HepG2 (cell line): ENCODE results near the gene NOB1. TPM values are rescaled to one million over a fixed set of nuclear protein-coding genes. Genes with fewer than 3 reads are reported as not detected.
A peak's percentile ranks its signal among the peaks of the same experiment; 100 is the strongest.

Source experiments
- AKAP8 ChIP-seq: sonication (generic); formaldehyde crosslinking; IDR thresholded peaks from 2 replicates; pipeline ENCODE4 v1.5.1; 2020; ENCODE audit warnings: mild to moderate bottlenecking, missing genetic modification reagents
- HOXA9 ChIP-seq: sonication (generic); formaldehyde crosslinking; IDR thresholded peaks from 2 replicates; pipeline ENCODE4 v1.8.1; 2022; ENCODE audit warnings: missing genetic modification reagents, mild to moderate bottlenecking, moderate library complexity, borderline replicate concordance
- MLX ChIP-seq: IDR thresholded peaks from 2 replicates; pipeline ENCODE4 v1.6.1; 2016
- NFYC ChIP-seq: IDR thresholded peaks from 2 replicates; pipeline ENCODE4 v1.6.1; 2016; ENCODE audit warnings: missing genetic modification reagents, missing compliant biosample characterization
- SALL2 ChIP-seq: sonication (generic); formaldehyde crosslinking; IDR thresholded peaks from 2 replicates; pipeline ENCODE4 v1.8.1; 2023; ENCODE audit warnings: mild to moderate bottlenecking, missing genetic modification reagents, inconsistent platforms
- SMAD3 ChIP-seq: sonication (generic); formaldehyde crosslinking; IDR thresholded peaks from 2 replicates; pipeline ENCODE4 v1.4.0; 2020; ENCODE audit warnings: missing genetic modification reagents
- SRSF1 ChIP-seq: fragments of 200-400 bp; formaldehyde crosslinking; optimal IDR thresholded peaks from 2 replicates; pipeline ENCODE3; 2017; ENCODE audit warnings: mild to moderate bottlenecking, low read depth, low read length, moderate library complexity
- STAT6 ChIP-seq: sonication (generic); formaldehyde crosslinking; IDR thresholded peaks from 2 replicates; pipeline ENCODE4 v1.4.0; 2020; ENCODE audit warnings: missing genetic modification reagents, mild to moderate bottlenecking, borderline replicate concordance
- TGIF2 ChIP-seq: IDR thresholded peaks from 2 replicates; pipeline ENCODE4 v1.6.1; 2016; ENCODE audit warnings: control low read depth, missing compliant biosample characterization
- YEATS2 ChIP-seq: sonication (generic); formaldehyde crosslinking; IDR thresholded peaks from 2 replicates; pipeline ENCODE4 v1.4.0; 2020; ENCODE audit warnings: missing genetic modification reagents, borderline replicate concordance
- ZBED4 ChIP-seq: sonication (generic); formaldehyde crosslinking; IDR thresholded peaks from 2 replicates; pipeline ENCODE4 v1.4.0; 2020; ENCODE audit warnings: missing genetic modification reagents, borderline replicate concordance
- ZBTB33 ChIP-seq: sonication (generic); formaldehyde crosslinking; IDR thresholded peaks from 2 replicates; pipeline ENCODE4 v1.4.0; 2020; ENCODE audit warnings: missing genetic modification reagents
- ZNF430 ChIP-seq: sonication (generic); formaldehyde crosslinking; IDR thresholded peaks from 2 replicates; pipeline ENCODE4 v1.9.0; 2021; ENCODE audit warnings: mild to moderate bottlenecking, missing genetic modification reagents
- ZNF740 ChIP-seq: sonication (generic); formaldehyde crosslinking; IDR thresholded peaks from 2 replicates; pipeline ENCODE4 v1.4.0; 2020; ENCODE audit warnings: missing genetic modification reagents
- ZNF83 ChIP-seq: sonication (generic); formaldehyde crosslinking; IDR thresholded peaks from 2 replicates; pipeline ENCODE4 v1.4.0; 2020; ENCODE audit warnings: missing genetic modification reagents, mild to moderate bottlenecking, borderline replicate concordance
- ZNF883 ChIP-seq: sonication (generic); formaldehyde crosslinking; IDR thresholded peaks from 2 replicates; pipeline ENCODE4 v1.5.1; 2020; ENCODE audit warnings: mild to moderate bottlenecking, missing genetic modification reagents; ENCODE audit errors: not compliant biosample characterization
- polyA plus RNA-seq, 8 experiments: library from polyadenylated mRNA; depleted of rRNA in 3 of 8; stranded (reverse) in 7 of 8; unstranded in 1 of 8; fragments of >200 nt; fragmentation: Illumina TruSeq in 4 of 8; extraction: Trizol in 4 of 8; gene quantifications; 2 replicates each; pipeline versions ENCODE4 v1.2.1 to v1.2.3, GENCODE V29; 2011 to 2016; ENCODE audit warnings: low read depth in 4 of 8, missing spikeins in 1 of 8, mixed read lengths in 1 of 8; ENCODE audit not compliant: insufficient read depth in 1 of 8
- total RNA-seq, 5 experiments: library from RNA; depleted of rRNA; stranded (reverse); fragments of >200 nt; fragmentation: Illumina TruSeq; extraction: Trizol; gene quantifications; 2 replicates each; pipeline ENCODE4 v1.2.3, GENCODE V29; 2016; ENCODE audit warnings: low read depth in 1 of 5

NOB1 gene
- total and polyA plus RNA-seq, 2 of the 13 experiments (the other 11 are each of a cell fraction or from before 2014, with no cell fraction given) = 47.1 to 162 TPM

GRCh38 chr16:69726313-69727060 is 28.2 kb downstream of the NOB1 start, which contains the start of gene NQO1 (continued):
- TF ChIP-seq MLX = peak; percentile 71; the same call in 1 of the 2 replicates
- no peak for TF ChIP-seq HOXA9 (CRISPR knock-in tag)
- TF ChIP-seq ZBED4 = peak; percentile 72
- no peak for TF ChIP-seq ZNF883 (CRISPR knock-in tag)
- peak; percentile 35; the same call in 1 of the 2 replicates for TF ChIP-seq TGIF2 (CRISPR knock-in tag)
- peak; percentile 57; the same call in 1 of the 2 replicates for TF ChIP-seq STAT6 (CRISPR knock-in tag)
- 0 out of 2 replicates have a peak, but pooled peaks have one; percentile 6 for TF ChIP-seq ZBTB33 (CRISPR knock-in tag)
- no peak; the same call in 1 of the 2 replicates for TF ChIP-seq SMAD3 (CRISPR knock-in tag)
- no peak for TF ChIP-seq ZNF740 (CRISPR knock-in tag)
- no peak for TF ChIP-seq AKAP8
- 0 out of 2 replicates have a peak, but pooled peaks have one; percentile 72 for TF ChIP-seq ZNF83 (CRISPR knock-in tag)
- TF ChIP-seq SRSF1 = no peak
- peak; percentile 81 for TF ChIP-seq NFYC
- TF ChIP-seq ZNF430 (CRISPR knock-in tag) = peak; percentile 66; the same call in 1 of the 2 replicates
- TF ChIP-seq YEATS2 (CRISPR knock-in tag) = no peak; the same call in 1 of the 2 replicates
- TF ChIP-seq SALL2 (CRISPR knock-in tag) = peak; percentile 58; the same call in 1 of the 2 replicates
